HG02763 (cell line): ENCODE results near the gene ELOA.
A peak's percentile ranks its signal among the peaks of the same experiment; 100 is the strongest.

Experiments used
- ATAC-seq: cut with Tn5 transposase; IDR thresholded peaks from one replicate; pipeline ENCODE4 v1.9.1; 2021; ENCODE audit warnings: mild to moderate bottlenecking, moderate library complexity; ENCODE audit not compliant: unreplicated experiment

Gene ELOA

DNA sequence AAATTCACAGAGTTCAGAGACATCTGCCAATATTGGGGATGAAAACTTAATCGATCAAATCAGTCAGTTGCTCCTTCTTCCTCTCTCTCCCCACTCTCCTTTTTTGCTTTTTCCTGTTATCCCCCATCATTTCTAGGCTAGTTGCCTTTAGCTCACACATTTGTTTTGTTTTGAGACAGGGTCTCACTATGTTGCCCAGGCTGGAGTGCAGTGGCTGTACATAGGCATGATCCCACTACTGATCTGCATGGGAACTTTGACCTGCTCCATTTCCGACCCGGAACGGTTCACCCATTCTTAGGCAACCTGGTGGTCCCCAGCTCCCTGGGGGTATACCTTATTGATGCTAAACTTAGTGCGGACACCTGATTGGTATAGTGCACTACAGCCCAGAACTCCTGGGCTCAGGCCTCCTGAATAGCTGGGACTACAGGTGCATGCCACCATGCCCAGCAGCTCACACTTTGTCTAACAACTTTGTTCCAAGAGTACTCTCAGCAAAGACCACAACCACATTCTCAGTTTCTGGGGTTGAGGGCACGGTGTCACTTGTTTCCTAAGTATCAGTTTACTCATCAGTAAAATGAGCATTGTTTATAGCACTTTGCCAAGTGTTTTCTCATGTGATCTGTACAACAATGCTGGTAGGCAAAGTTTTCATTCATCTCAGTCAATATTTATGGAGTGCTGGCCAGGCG is 6.7 kb upstream of the ELOA start:
- ATAC-seq: no peak

DNA sequence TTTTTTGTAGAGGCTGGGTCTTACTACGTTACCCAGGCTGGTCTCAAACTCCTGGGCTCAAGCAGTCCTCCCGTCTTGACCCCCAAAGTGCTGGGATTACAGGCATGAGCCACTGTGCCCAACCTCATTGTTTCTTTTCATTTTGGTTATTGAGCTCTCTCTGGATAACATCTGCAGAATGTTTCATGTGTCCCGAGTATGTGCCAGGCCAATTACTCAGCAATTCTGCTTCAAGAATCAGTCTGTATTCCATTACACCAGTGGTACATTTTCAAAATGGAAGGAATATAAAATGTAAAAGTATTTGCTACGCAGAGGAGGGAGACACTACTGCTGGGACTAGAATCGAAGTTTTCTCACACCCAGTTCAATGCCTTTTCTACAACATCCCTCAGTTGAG is 1.7 kb upstream of the ELOA start:
- no peak for ATAC-seq

DNA sequence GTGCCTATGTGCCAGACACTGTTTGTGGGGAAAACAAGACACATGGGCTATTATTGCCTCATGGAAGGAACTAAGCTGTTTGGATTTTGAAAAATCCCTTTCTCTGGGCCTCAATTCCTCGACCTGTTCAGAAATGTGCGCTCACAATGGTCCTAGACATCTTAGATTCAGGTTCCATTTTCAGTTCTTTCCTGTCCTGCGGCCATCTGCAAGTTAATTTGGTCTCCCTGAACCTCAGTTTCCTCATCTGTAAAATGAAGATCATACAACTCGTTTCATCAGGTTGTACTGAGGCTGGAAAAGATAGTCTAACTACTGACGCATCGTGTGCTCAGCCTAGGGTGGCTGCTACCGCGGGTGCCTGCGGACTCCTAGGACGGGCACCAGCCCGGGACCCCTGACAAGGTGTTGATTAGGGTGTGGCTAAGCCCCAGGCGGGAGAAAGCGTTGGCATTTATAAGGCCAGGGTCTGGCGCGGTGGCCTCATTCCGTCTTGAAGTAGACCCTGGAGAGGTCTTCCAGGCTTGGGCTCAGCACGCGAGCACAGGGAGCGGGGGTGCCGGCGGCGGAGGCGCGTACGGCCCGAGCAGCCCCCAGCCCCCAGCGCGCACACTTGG is 493 bp upstream of the ELOA start:
- ATAC-seq: no peak

DNA sequence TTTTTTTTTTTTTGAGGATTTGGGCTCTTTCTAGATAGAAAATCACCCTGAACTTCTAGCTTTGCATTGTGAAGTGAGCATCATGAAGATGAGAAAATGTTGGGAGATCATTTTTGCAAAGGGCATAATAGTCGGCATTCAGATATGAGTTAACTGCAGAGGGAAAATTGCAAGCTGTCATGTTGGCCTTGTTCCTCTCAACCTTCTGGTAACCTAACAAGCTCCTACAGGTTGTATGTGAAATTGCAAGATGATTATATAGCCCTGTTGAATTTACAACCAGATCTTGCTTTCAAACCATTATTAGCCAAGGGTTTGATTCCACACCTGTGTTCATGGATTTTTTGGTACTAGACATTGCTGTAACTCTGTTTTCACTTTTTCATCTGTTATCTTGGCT is 2.2 kb downstream of the ELOA start:
- no peak for ATAC-seq

DNA sequence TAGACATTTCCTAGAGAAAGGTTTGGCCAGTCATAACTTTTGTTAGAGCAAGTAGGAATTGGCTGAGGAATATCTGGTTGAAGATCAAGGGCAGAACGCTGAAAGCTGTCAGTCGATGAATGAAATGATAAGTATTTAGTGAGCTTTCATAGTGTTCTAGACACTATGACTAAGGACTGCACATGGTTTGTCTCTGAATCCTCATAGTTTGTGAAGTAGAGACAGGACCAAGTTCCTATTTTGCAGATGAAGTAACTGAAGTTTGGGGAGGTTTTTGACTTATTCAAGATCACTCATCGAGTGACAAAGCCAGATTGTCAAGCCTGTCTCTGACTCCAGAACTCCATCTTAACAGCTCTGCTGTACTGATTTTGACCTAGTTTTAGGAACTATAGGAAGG is 4.7 kb downstream of the ELOA start:
- no peak for ATAC-seq

DNA sequence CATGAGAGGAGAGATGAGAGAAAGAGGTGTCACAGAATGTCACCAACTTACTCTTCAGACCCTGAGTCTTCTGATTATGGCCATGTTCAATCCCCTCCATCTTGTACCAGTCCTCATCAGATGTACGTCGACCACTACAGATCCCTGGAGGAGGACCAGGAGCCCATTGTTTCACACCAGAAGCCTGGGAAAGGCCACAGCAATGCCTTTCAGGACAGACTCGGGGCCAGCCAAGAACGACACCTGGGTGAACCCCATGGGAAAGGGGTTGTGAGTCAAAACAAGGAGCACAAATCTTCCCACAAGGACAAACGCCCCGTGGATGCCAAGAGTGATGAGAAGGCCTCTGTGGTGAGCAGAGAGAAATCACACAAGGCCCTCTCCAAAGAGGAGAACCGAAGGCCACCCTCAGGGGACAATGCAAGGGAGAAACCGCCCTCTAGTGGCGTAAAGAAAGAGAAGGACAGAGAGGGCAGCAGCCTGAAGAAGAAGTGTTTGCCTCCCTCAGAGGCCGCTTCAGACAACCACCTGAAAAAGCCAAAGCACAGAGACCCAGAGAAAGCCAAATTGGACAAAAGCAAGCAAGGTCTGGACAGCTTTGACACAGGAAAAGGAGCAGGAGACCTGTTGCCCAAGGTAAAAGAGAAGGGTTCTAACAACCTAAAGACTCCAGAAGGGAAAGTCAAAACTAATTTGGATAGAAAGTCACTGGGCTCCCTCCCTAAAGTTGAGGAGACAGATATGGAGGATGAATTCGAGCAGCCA is 8.0 kb downstream of the ELOA start:
- ATAC-seq: no peak

DNA sequence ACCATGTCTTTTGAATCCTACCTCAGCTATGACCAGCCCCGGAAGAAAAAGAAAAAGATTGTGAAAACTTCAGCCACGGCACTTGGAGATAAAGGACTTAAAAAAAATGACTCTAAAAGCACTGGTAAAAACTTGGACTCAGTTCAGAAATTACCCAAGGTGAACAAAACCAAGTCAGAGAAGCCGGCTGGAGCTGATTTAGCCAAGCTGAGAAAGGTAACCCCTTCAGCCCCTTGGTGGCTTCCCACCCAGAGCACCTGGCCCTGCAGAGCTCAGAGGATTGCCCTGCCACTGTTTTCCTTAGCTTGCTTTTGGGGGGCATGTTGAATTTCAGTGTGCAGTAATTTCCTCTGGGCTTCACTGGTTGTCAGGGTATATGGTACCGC is 8.5 kb downstream of the ELOA start:
- ATAC-seq: no peak

DNA sequence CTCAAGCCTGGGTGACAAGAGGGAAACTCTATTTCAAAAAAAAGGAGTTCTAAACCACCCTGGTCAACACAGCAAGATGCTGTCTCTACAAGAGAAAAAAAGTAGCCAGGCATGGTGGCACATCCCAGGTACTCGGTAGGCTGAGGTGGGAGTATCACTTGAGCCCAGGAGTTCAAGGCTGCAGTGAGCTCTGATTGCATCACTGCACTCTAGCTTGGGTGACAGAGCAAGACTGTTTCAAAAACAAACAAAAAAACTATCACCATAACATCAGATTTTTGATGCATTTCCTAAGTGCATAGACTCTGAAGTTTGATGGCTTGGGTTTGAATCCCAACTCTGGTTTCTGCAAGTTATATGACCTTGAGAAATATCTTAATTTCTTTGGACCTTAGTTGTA is 9.6 kb downstream of the ELOA start:
- ATAC-seq: no peak

DNA sequence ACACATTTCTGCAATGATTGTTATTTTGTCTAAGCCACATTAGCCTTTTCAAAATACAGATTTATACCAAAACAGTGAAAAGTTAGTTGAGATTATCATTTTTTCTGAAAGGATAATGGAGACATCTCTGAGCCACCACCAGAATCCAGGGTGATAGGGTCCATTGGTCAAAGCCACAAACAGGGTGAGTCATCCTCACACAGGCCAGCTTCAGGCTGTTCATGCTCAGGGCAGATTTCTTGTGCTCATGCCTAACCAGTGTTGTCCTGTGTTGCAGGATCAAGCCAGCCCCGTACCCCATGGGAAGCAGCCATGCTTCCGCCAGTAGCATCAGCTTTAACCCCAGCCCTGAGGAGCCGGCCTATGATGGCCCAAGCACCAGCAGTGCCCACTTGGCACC is 13.4 kb downstream of the ELOA start:
- ATAC-seq: no peak

DNA sequence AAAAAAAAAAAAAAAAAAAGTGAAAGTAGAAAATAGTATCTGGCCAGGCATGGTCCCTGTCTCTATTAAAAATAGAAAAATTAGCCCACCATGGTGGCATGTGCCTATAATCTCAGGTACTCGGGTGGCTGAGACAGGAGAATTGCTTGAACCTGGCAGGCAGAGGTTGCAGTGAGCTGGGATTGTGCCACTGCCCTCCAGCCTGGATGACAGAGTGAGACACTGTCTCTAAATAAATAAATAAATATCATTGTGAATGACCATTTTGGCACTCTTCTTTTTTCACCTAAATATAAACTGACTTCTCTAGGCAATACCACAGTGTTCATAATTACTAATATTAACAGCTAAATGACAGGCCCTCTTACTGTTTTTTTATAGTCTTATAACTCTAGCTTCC is 14.5 kb downstream of the ELOA start:
- ATAC-seq: no peak

DNA sequence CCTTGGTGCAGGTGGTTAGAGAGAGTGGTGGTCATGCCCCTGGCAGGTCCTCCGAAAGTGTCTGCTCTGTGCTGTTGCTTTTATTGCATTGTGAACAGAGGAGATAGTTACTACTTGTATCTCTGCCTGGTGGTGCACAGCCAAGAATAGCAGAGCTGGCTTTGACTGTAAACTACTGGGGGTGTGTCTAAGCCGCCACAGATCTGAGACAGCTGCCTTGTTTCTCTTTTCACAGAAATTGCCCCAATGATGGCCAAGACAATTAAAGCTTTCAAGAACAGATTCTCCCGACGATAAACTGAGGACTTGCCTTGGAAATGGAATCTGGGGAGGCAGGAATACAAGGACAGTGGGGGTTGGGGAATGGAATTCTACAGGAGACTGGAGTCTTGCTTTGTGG is 16.0 kb downstream of the ELOA start:
- ATAC-seq: no peak

DNA sequence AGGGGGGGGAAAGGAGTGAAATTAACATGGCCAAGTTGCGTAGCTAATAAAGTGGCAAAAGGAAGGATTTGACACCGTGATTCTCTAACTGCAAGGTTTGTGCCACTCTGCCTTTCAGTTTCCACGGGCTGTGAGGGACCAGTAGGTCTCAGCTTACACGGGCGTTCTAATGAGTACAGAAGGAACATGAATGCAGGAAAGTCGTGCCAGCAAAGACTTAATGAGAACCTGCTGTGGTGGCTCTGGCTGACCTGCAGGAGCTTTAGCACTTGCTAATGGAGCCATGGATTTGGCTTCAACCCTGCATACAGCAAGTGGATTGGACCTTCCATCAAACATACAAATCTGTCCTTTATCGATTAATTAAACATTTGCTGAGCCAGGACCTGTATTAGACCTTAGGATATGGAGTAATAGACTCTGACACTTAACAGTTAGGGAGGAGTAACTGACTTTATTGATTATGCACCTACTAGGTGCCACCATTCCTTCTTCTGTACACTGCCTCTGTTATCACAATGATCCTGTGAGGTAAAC is 19.8 kb downstream of the ELOA start:
- no peak for ATAC-seq

DNA sequence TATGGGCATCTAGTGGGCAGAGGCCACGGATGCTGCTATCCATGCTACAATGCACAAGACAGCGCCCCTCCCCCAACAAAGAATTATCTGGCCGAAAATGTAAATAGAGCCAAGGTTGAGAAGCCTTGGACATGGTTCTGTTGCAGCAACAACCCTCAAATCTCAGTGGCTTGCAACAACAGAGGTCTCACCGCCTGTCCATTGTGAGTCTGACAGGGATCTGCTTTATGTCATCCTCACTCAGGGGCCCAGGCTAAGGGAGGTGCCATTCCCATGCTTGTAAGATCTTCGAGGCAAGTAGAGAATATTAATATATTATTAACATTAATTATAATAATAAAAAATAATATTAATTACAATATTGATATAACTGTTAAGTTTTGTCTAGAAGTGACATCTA is 25.5 kb downstream of the ELOA start:
- no peak for ATAC-seq

DNA sequence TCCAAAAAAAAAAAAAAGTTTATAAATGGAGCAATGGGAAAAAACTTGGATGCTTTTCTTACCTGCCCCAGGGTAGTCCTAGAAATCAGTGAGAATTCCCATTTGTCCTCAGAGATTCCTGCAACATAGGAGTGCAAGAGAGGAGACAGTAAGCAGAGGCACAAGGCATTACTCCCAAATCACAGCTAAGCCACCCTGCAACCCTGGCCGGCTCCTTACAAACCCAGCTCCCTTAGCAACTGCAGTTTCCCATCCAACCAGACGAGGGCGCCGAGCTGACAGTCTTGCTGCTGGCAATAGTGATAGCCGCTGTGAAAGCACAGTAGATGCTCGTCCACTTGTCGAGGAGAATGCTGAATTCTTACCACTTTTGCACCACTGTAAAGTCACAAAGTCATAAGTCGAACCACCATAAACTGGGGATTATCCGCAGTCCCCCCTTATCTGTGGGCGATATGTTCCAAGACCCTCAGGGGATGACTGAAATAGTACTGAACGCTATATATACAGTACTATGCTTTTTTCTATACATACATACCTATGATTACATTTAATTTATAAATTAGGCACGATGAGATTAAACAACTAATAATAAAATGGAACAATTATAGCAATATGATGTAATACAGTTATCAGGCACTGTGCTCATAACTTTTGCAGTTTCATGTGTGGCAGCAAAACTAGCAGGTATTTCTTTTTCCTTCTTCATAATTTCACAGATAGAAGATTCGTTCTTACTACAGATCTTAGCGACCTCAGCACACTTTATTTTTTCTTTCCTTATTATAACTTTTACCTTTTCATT is 29.0 kb downstream of the ELOA start:
- ATAC-seq: no peak

DNA sequence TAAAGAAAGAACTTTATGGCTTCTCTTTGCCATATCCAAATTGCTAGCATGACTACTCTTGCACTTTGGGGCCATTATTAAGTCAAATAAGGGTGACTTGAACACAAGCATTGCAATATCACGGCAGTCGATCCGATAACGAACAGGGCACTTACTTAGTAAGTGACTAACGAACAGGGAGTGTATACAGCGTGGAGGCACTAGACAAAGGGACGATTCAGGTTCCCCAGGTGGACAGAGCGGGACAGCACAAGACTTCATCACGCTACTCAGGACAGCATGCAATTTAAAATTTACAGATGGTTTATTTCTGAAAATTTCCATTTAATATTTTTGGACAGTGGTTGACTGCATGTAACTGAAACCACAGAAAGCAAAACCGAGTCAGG is 29.6 kb downstream of the ELOA start:
- ATAC-seq: no peak

DNA sequence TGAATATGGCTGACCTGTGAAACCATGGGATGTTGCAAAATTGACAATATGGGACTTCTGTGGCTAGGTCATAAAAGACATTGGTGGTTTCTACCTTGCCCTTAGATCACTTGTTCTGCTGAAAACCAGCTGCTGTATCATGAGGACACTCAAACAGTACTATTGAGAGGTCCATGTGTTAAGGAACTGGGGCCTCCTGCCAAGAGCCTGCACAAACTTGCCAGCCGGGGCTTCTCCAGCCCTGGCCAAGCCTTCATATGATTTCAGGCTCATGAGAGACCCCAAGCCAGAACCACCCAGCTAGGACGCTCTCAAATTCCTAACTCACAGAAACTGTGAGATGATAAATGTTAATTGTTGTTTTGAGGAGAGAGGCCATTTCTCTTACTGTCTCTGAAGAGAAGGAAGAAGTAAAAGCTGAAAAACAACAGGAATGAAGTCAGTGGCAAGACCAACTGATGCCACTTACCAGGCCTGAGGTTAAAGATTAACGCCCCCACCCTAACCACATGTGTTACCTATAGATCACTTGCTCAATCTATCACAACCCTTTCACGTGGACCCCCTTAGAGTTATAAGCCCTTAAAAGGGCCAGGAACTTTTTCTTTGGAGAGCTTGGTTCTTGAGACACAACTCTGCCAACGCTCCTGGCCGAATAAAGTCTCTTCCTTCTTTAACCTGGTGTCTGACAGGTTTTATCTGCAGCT is 31.1 kb downstream of the ELOA start:
- no peak for ATAC-seq

DNA sequence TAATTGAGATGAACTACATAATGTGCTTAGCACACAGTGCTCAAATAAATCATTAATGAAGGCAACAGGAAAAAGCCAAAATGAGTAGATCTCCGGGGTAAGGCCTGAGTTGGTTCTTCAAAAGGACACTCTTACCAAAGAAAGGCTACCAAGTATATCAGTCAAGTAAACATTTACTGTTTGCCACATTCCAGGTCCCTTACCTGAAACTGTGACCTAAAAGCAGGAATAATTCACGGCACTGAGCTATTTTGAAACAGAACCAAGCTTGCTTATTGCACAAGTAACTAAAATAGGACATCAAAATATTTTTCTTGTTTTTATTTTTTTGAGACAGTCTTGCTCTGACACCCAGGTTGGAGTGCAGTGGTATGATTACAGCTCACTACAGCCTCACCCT is 32.9 kb downstream of the ELOA start:
- ATAC-seq: no peak

DNA sequence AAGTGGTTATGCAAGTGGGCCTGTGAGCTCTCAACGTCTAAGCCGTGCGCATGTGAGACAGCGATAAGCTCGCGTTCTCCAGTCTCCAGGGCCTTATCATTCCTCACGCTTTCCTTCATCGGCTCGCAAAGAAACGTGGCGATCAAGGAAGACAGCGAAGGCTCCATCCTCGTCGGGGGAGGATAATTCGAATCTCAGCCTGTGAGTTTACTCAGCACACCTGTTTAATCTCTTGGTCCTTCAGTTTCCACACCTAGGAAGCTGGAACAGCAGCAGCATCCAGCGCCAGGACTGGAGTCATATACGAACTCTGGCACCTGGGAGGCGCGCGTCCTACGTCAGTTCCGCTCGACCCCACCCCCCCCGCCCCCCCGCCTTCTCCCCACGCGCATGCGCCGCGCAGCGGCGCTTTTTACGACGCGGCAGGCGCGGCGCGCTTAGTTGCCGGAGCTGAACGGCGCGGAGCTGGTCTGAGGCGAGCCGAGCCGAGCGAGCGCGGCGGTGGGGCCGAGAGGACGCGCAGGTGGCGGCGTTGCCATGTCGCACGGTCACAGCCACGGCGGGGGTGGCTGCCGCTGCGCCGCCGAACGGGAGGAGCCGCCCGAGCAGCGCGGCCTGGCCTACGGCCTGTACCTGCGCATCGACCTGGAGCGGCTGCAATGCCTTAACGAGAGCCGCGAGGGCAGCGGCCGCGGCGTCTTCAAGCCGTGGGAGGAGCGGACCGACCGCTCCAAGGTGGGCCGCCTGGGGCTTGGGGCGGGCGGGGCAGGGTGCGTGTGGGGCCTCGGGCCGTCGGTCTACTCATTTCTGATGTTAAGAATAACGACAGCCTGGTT is 34.9 kb downstream of the ELOA start, which contains the start of gene PITHD1:
Gene PITHD1, plus strand, starts transcription at position 440 of the 836 bp plus-strand sequence. Its CDS starts 98 bp downstream, at position 538.
- ATAC-seq: peak; percentile 77

DNA sequence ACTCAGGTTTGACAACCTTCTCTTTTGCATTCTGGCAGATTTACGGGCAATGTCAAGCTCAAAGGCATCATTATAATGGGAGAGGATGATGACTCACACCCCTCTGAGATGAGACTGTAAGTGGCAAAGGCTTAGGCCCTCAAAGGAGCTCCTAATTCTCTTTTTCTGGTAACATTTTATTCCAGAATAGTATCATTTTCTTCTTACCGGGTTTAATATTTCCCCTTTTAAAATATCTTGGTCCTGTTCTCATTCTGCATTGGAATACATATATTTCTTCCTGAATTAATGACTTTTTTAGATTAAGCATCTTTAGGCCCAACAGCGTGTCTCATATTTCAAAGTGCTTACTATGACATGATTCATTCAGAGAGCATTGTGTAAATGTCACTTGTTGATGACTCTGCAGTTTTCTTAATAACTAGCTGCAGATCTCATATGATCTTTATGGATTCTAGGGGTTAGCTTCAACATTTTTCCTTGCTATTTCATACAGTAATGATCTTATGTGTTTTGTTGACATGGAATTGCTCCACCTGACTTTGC is 36.6 kb downstream of the ELOA start:
- no peak for ATAC-seq
